ENCODE results near the gene ERC1.

Gene ERC1

DNA sequence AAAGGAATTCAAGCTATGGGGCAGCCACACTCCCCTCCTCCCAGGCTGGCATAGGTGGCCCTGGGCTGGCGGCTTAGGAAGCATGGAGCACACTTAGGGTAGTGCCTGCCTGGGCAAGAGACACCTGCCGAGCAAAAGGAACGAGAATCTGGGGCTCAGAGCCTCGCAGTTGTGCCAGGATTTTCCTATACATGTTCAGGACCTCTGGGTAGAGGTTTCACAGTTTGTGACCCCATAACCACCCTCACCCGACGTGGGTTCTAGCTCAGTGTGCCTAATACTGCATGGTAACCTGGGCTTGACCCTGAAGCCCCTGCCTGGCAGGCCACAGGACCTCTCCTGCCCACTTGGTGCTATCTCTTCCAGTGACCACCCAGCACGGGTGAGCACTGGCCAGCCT, 503.8 kb downstream of the ERC1 start:
- Histone ChIP-seq H3K36me3 (ENCODE audit: control insufficient read depth in 2 of 2, insufficient read depth in 1 of 2, low read length in 2 of 2) (peaks cover 0 to 13% of the 10 kb centered on the region in 2 experiments; a peak in 1 of 3 replicates), H3K27ac (ENCODE audit: extremely low read depth, low read depth, low read length) (no peak overlapping the region), H3K4me3 (ENCODE audit: low read depth, low read length) (no peak overlapping the region), H3K9me3 (ENCODE audit: control insufficient read depth, insufficient read depth, low read depth, low read length) (no peaks in the 10 kb centered on the region), H3K4me1 (ENCODE audit: control insufficient read depth, insufficient read depth, low read length) (no peaks in the 10 kb centered on the region)
- CTCF ChIA-PET = interaction anchor here (1.1 kb wide), 1 partner anchor 10 kb away, joined by 3 read pairs; no protein-coding TSS in a partner anchor
- POLR2A ChIA-PET = interaction anchor here (0.6 kb wide), 1 partner anchor 145 kb away, joined by 3 read pairs; no protein-coding TSS in a partner anchor
- TF ChIP-seq KLF9 (tag by site-specific recombination; IDR thresholded peaks at IDR 0.05; ENCODE audit: low read depth) (no peak), ZNF146 (tag by site-specific recombination; IDR thresholded peaks at IDR 0.05) (no peak), ZNF585B (tag by site-specific recombination; IDR thresholded peaks at IDR 0.05) (no peak), ZNF654 (tag by site-specific recombination; IDR thresholded peaks at IDR 0.05; ENCODE audit: low read depth) (no peak), ZNF549 (tag by site-specific recombination; IDR thresholded peaks at IDR 0.05) (no peak), KLF1 (tag by site-specific recombination; IDR thresholded peaks at IDR 0.05) (no peak), ZNF404 (tag by site-specific recombination; IDR thresholded peaks at IDR 0.05) (no peak), INSM2 (tag by site-specific recombination; IDR thresholded peaks at IDR 0.05) (no peak), ZNF514 (tag by site-specific recombination; IDR thresholded peaks at IDR 0.05) (no peak), BCL6B (tag by site-specific recombination; IDR thresholded peaks at IDR 0.05) (no peak), ZNF830 (tag by site-specific recombination; IDR thresholded peaks at IDR 0.05; ENCODE audit: low read depth) (no peak), ZBTB48 (tag by site-specific recombination; IDR thresholded peaks at IDR 0.05) (no peak), SCRT2 (tag by site-specific recombination; IDR thresholded peaks at IDR 0.05) (no peak), BCL11A (tag by site-specific recombination; IDR thresholded peaks at IDR 0.05; ENCODE audit: low read depth) (no peak), ZNF16 (tag by site-specific recombination; IDR thresholded peaks at IDR 0.05; ENCODE audit: low read depth) (no peak)
- TF ChIP-seq, protein P1, sequence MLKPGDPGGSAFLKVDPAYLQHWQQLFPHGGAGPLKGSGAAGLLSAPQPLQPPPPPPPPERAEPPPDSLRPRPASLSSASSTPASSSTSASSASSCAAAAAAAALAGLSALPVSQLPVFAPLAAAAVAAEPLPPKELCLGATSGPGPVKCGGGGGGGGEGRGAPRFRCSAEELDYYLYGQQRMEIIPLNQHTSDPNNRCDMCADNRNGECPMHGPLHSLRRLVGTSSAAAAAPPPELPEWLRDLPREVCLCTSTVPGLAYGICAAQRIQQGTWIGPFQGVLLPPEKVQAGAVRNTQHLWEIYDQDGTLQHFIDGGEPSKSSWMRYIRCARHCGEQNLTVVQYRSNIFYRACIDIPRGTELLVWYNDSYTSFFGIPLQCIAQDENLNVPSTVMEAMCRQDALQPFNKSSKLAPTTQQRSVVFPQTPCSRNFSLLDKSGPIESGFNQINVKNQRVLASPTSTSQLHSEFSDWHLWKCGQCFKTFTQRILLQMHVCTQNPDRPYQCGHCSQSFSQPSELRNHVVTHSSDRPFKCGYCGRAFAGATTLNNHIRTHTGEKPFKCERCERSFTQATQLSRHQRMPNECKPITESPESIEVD (tag by site-specific recombination; IDR thresholded peaks at IDR 0.05) = no peak

GRCh38 chr12:1496162-1496900, 505.3 kb downstream of the ERC1 start:
- no peaks in the 10 kb centered on the region for H3K4me1 ChIP-seq (ENCODE audit: control insufficient read depth, insufficient read depth, low read length)
- ChIA-PET CTCF (interaction anchor here (0.5 to 1.6 kb wide), 7 partner anchors 10 to 1145 kb away, joined by 3 to 5 read pairs (median 4); no protein-coding TSS in a partner anchor), POLR2A (no interaction called here)
- peaks cover 0 to 5% of the 10 kb centered on the region in 2 experiments; a peak in 1 of 3 replicates for H3K36me3 ChIP-seq (ENCODE audit: control insufficient read depth in 2 of 2, insufficient read depth in 1 of 2, low read length in 2 of 2)
- no peaks in the 10 kb centered on the region for H3K9me3 ChIP-seq (ENCODE audit: control insufficient read depth, insufficient read depth, low read depth, low read length)
- no peak overlapping the region for H3K4me3 ChIP-seq (ENCODE audit: low read depth, low read length)
- no peak overlapping the region for H3K27ac ChIP-seq (ENCODE audit: extremely low read depth, low read depth, low read length)
- TF ChIP-seq ZNF341 (tag by site-specific recombination; IDR thresholded peaks at IDR 0.05; ENCODE audit: low read depth) (no peak), ZNF155 (tag by site-specific recombination; IDR thresholded peaks at IDR 0.05) (no peak), ZNF777 (tag by site-specific recombination; IDR thresholded peaks at IDR 0.05; ENCODE audit: borderline replicate concordance) (no peak), BCL6B (tag by site-specific recombination; IDR thresholded peaks at IDR 0.05) (no peak), ZNF274 (IDR thresholded peaks at IDR 0.05; ENCODE audit: low read length) (no peak), ZNF274 (tag by site-specific recombination; IDR thresholded peaks at IDR 0.05; ENCODE audit: borderline replicate concordance) (no peak), GLIS2 (tag by site-specific recombination; IDR thresholded peaks at IDR 0.05) (no peak), ZBTB8A (tag by site-specific recombination; IDR thresholded peaks at IDR 0.05) (no peak)
- TF ChIP-seq, protein P2, sequence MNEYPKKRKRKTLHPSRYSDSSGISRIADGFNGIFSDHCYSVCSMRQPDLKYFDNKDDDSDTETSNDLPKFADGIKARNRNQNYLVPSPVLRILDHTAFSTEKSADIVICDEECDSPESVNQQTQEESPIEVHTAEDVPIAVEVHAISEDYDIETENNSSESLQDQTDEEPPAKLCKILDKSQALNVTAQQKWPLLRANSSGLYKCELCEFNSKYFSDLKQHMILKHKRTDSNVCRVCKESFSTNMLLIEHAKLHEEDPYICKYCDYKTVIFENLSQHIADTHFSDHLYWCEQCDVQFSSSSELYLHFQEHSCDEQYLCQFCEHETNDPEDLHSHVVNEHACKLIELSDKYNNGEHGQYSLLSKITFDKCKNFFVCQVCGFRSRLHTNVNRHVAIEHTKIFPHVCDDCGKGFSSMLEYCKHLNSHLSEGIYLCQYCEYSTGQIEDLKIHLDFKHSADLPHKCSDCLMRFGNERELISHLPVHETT (tag by site-specific recombination; IDR thresholded peaks at IDR 0.05) = no peak
